Ishikawa (cell line): ENCODE data around the gene NBPF15.
"Not testable (repeated sequence)": the region's sequence is repeated elsewhere in the genome, so short reads cannot be mapped to it uniquely, and the experiment has no call there.

Experiments used
- CEBPB ChIP-seq: IDR thresholded peaks from 2 replicates; pipeline ENCODE4 v1.6.1; 2012
- CREB1 ChIP-seq: IDR thresholded peaks from 2 replicates; pipeline ENCODE4 v1.6.1; 2012; ENCODE audit warnings: low read depth
- EGR1 ChIP-seq: IDR thresholded peaks from 2 replicates; pipeline ENCODE4 v1.6.1; 2012
- EP300 ChIP-seq: IDR thresholded peaks from 2 replicates; pipeline ENCODE4 v1.6.1; 2012; ENCODE audit warnings: borderline replicate concordance
- MAX ChIP-seq: IDR thresholded peaks from 2 replicates; pipeline ENCODE4 v1.6.1; 2012
- NFIC ChIP-seq: IDR thresholded peaks from 2 replicates; pipeline ENCODE4 v1.6.1; 2012
- REST ChIP-seq: IDR thresholded peaks from 2 replicates; pipeline ENCODE4 v1.6.1; 2012; ENCODE audit warnings: low read depth, mild to moderate bottlenecking
- TAF1 ChIP-seq: IDR thresholded peaks from 2 replicates; pipeline ENCODE4 v1.6.1; 2012; ENCODE audit warnings: low read depth, mild to moderate bottlenecking
- YY1 ChIP-seq: IDR thresholded peaks from 2 replicates; pipeline ENCODE4 v1.6.1; 2012; ENCODE audit warnings: low read depth

GRCh38 chr1:144412491-144413403 lies 48.7 kb downstream of the NBPF15 start:
- TF ChIP-seq REST, EP300, NFIC, MAX, TAF1, CREB1, EGR1, CEBPB: not testable (repeated sequence)
- TF ChIP-seq YY1, result 0 out of 2 replicates have a peak, but pooled peaks have one; percentile 28
